MM.1S (cell line): Measurements from ENCODE around the gene CACNA1I.

Experiments
- CTCF ChIP-seq: fragments of 300-600 bp; sonication (generic); IDR thresholded peaks from 2 replicates; pipeline ENCODE4 v1.5.1; 2016; ENCODE audit warnings: antibody characterized with exemption, low read length, mixed read lengths
- EZH2 ChIP-seq: fragments of 300-600 bp; sonication (generic); optimal IDR thresholded peaks from 2 replicates; pipeline ENCODE3; 2017; ENCODE audit warnings: low read depth, mild to moderate bottlenecking, antibody characterized with exemption, low read length, mixed read lengths
- EZH2phosphoT487 ChIP-seq: fragments of 300-600 bp; sonication (generic); IDR thresholded peaks from 2 replicates; pipeline ENCODE4 v1.6.1; 2018; ENCODE audit warnings: antibody characterized with exemption, low read length

DNA sequence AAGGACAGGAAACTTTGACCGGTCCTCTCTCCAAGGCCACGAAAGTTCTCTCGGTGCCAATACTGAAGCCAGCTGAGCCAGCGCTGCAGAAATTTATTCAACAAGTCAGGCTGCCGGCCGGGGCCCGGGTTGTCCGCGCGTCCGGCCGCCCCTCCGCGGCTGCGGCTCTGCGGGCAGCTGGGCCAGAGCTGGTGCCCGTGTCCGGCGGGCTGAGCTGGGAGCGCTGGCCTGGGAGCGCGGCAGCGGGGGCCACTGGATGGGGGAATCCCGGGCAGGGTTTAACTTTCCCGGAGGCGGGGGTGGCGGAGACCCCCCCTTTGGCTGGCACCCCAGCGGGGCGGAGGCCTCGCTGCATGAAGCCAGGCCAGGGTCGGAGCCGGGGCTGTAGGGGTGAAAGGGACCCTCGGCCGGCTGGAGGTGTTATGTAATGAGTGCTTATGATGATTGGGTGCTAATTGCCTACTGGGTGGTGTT is 12.3 kb upstream of the CACNA1I start:
- TF ChIP-seq CTCF = no peak
- no peak for TF ChIP-seq EZH2phosphoT487
- TF ChIP-seq EZH2 = no peak
